ENCODE data around the gene RBBP5.

The RBBP5 gene

DNA sequence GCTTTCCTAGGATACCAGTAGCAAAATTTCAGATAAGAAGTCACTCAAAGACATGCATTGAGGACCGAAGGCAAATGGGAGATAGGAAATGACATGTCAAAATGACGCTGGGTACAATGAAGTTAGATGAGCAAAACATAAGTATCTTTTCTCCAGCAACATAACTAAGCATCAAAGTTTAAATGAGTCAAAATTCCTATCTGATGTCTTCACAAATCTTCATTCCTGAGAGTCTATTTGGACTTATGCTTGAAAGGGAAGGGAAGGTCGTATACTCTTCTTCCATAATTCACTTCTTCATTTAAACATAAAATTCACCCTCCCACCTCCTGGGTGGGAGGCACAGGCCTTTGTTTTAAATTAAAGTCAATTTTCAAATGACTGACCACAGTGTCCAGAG is 33.4 kb downstream of the RBBP5 start:
- in situ Hi-C loops (cut with HindIII; ENCODE audit: low pct_ligation_motif_present, low sequenced_read_pairs): no loop called here
- peaks cover 51% of the 10 kb centered on the region for H3K36me3 ChIP-seq (replicated peaks)
- no peak for DNase-seq
- no peak overlapping the region for H3K27ac ChIP-seq
- no peaks in the 10 kb centered on the region for H3K27me3 ChIP-seq (replicated peaks)
- no peak for TF ChIP-seq CTCF (IDR thresholded peaks at IDR 0.05; ENCODE audit: low read depth, low read length, missing control alignments)
- H3K4me3 ChIP-seq (ENCODE audit: low read depth, low read length): no peak overlapping the region

- H3K27ac ChIP-seq: no peak within 1 kb of the TSS
- no peak for TF ChIP-seq CTCF (IDR thresholded peaks at IDR 0.05; ENCODE audit: low read depth, low read length, missing control alignments)
- peaks cover 30% of the 10 kb centered on the region for H3K36me3 ChIP-seq (replicated peaks)
- H3K4me3 ChIP-seq (ENCODE audit: low read depth, low read length): no peak within 1 kb of the TSS
- in situ Hi-C loops (cut with HindIII; ENCODE audit: low pct_ligation_motif_present, low sequenced_read_pairs): no loop called here
- no peaks in the 10 kb centered on the region for H3K27me3 ChIP-seq (replicated peaks)
- no peak for DNase-seq
These were observed 37.4 kb downstream of the RBBP5 start, which contains the start of gene TMEM81 for GRCh38 chr1:205084360-205084759. Gene TMEM81, minus strand, starts transcription at chr1:205084460. Its CDS starts 140 bp downstream, at chr1:205084320.

- H3K27me3 ChIP-seq (replicated peaks): no peaks in the 10 kb centered on the region
- no peak for DNase-seq
- in situ Hi-C loops (cut with HindIII; ENCODE audit: low pct_ligation_motif_present, low sequenced_read_pairs): no loop called here
- peaks cover 18% of the 10 kb centered on the region for H3K36me3 ChIP-seq (replicated peaks)
- no peak for TF ChIP-seq CTCF (IDR thresholded peaks at IDR 0.05; ENCODE audit: low read depth, low read length, missing control alignments)
- H3K27ac ChIP-seq: no peak overlapping the region
- no peak overlapping the region for H3K4me3 ChIP-seq (ENCODE audit: low read depth, low read length)
These were observed 39.3 kb downstream of the RBBP5 start for GRCh38 chr1:205082431-205082830.

DNA sequence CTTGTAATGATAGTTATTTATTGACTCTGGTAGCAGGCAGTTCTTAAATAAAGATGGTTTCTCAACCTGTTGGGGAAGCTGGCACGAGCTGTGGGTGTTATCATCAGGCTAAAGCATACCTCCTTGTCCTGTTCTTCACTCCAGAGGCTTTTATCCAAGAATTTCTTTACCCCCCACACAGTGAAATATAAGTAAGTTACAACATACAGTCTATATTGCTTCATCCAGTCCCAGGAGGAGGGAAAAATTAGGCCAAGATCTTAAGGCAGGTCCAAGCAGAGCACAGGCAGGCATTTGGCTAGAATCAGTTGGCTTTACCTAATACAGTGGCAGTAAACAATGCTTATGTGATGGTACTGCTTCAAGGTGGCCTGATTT is 43.9 kb downstream of the RBBP5 start:
- no peak for TF ChIP-seq CTCF (IDR thresholded peaks at IDR 0.05; ENCODE audit: low read depth, low read length, missing control alignments)
- Histone ChIP-seq H3K27me3 (replicated peaks) (no peaks in the 10 kb centered on the region), H3K4me3 (ENCODE audit: low read depth, low read length) (no peak overlapping the region), H3K27ac (no peak overlapping the region), H3K36me3 (replicated peaks) (no peaks in the 10 kb centered on the region)
- in situ Hi-C loops (cut with HindIII; ENCODE audit: low pct_ligation_motif_present, low sequenced_read_pairs): no loop called here
- no peak for DNase-seq

GRCh38 chr1:205077158-205077933 is 44.4 kb downstream of the RBBP5 start:
- Histone ChIP-seq H3K4me3 (ENCODE audit: low read depth, low read length) (no peak overlapping the region), H3K27me3 (replicated peaks) (no peaks in the 10 kb centered on the region), H3K27ac (no peak overlapping the region), H3K36me3 (replicated peaks) (no peaks in the 10 kb centered on the region)
- no peak for TF ChIP-seq CTCF (IDR thresholded peaks at IDR 0.05; ENCODE audit: low read depth, low read length, missing control alignments)
- no peak for DNase-seq
- in situ Hi-C loops (cut with HindIII; ENCODE audit: low pct_ligation_motif_present, low sequenced_read_pairs): no loop called here

All from brain microvascular endothelial cell (primary cell).